ENCODE data around the gene EYA2. TPM values are rescaled to one million over a fixed set of nuclear protein-coding genes. Genes with fewer than 3 reads are reported as not detected.
"Not testable (repeated sequence)": the region's sequence is repeated elsewhere in the genome, so short reads cannot be mapped to it uniquely, and the experiment has no call there.

Gene EYA2
- total and polyA plus RNA-seq, 2 donors, result 11.1 to 28.5 TPM

DNA sequence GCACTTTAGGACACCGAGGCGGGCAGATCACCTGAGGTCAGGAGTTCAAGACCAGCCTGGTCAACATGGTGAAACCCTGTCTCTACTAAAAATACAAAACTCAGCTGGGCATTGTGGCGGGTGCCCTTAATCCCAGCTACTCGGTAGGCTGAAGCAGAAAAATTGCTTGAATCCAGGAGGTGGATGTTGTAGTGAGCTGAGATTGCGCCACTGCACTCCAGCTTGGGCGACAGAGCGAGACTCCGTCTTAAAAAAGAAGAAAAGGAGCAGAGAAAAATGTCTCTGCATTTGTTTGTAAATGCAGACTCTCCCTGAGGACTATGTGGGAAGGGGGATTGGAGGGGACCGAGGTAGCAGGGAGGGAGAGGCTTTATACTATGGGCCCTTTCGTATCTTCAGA, 311.9 kb downstream of the EYA2 start:
- not testable (repeated sequence) for H3K27me3 ChIP-seq (ENCODE audit: control insufficient read depth in 2 of 2, insufficient read depth in 1 of 2, low read length in 1 of 2); DNase-seq (ENCODE audit: low read depth in 6 of 9, low spot score in 9 of 9); H3K4me3 ChIP-seq (ENCODE audit: low read length in 2 of 2); H3K27ac ChIP-seq (ENCODE audit: low read depth in 1 of 2, low read length in 1 of 2); H3K4me1 ChIP-seq (ENCODE audit: control insufficient read depth in 2 of 2, insufficient read depth in 2 of 2, low read length in 2 of 2); H3K9me3 ChIP-seq (ENCODE audit: control insufficient read depth in 2 of 2, insufficient read depth in 1 of 2, low read length in 1 of 2)
- WGBS, result 97% methylated on average over 10 of the region's 10 CpGs
- peaks cover 23 to 29% of the 10 kb centered on the region in 2 donors for H3K36me3 ChIP-seq (ENCODE audit: control insufficient read depth in 2 of 2, insufficient read depth in 2 of 2, low read length in 1 of 2)

DNA sequence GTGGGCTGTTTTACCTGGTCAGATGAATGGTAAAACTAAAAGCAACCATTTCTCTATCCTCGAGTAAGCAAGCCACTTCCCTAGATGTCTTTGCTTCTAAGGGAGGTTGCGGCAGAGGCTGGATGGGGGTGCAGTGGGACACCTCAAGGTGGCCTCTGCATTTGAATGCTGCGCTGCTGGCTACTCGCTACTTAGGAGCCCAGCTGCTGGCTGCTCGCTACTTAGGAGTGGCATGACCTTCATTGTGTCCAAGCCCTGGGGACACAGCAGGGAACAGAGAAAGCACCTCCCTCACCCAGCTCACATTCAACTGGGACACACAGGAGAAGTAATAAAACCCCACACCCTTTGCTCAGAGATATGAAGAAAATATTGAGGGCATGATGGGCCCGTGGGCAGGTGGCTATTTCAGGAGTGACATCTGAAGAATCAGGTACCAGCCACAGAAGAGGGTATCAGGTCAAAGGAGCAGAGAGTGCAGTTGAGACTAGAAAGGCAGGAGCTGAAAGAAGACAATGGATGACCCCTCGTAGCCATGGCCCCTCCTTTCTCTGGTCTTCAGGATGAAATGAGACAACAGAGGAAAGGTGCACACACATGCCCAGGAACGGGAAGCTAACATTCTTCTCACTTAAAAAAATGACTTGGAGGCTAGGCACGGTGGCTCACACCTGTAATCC, 312.5 kb downstream of the EYA2 start:
- Histone ChIP-seq H3K27me3 (ENCODE audit: control insufficient read depth in 2 of 2, insufficient read depth in 1 of 2, low read length in 1 of 2) (no peaks in the 10 kb centered on the region), H3K4me1 (ENCODE audit: control insufficient read depth in 2 of 2, insufficient read depth in 2 of 2, low read length in 2 of 2) (no peaks in the 10 kb centered on the region), H3K4me3 (ENCODE audit: low read length in 2 of 2) (no peak overlapping the region), H3K36me3 (ENCODE audit: control insufficient read depth in 2 of 2, insufficient read depth in 2 of 2, low read length in 1 of 2) (peaks cover 27 to 34% of the 10 kb centered on the region in 2 donors), H3K9me3 (ENCODE audit: control insufficient read depth in 2 of 2, insufficient read depth in 1 of 2, low read length in 1 of 2) (no peaks in the 10 kb centered on the region), H3K27ac (ENCODE audit: low read depth in 1 of 2, low read length in 1 of 2) (no peak overlapping the region)
- WGBS, result 96% methylated on average over 9 of the region's 9 CpGs
- no peak for DNase-seq (ENCODE audit: low read depth in 6 of 9, low spot score in 9 of 9)

DNA sequence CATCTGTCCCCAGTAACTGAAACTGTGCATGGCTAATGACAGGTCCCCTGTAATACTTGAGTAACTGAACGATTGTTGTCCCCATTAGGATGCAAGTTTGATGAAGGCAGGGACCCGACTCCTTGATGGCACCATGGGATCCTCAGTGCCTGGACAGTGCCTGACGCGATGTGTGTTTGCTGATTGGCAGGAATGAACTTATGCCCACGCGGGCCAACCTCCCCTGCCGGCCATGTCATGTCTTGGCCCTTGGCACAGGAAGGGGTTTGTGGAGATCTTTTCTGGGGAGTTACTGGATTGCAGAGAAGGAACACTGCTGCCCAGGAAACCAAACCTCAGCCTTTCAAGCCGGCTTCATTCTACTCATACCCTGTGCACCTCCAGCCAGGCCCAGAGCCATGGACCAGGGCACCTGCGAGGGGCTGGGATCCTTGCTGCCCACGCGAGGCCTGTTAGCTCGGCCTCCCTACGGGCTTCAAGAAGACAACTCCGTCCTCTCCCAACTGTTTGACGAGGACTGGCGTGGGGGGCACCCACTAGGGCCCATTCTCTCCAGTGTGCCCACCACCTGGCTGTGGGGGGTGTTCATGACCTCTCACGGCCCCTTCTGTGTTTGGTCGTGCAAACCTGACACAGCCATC, 314.0 kb downstream of the EYA2 start:
- Histone ChIP-seq H3K4me3 (ENCODE audit: low read length in 2 of 2) (no peak overlapping the region), H3K4me1 (ENCODE audit: control insufficient read depth in 2 of 2, insufficient read depth in 2 of 2, low read length in 2 of 2) (no peaks in the 10 kb centered on the region), H3K27me3 (ENCODE audit: control insufficient read depth in 2 of 2, insufficient read depth in 1 of 2, low read length in 1 of 2) (no peaks in the 10 kb centered on the region), H3K27ac (ENCODE audit: low read depth in 1 of 2, low read length in 1 of 2) (no peak overlapping the region), H3K9me3 (ENCODE audit: control insufficient read depth in 2 of 2, insufficient read depth in 1 of 2, low read length in 1 of 2) (no peaks in the 10 kb centered on the region), H3K36me3 (ENCODE audit: control insufficient read depth in 2 of 2, insufficient read depth in 2 of 2, low read length in 1 of 2) (peaks cover 39 to 42% of the 10 kb centered on the region in 2 donors)
- no peak for DNase-seq (ENCODE audit: low read depth in 6 of 9, low spot score in 9 of 9)
- WGBS, result 98% methylated on average over 18 of the region's 18 CpGs

DNA sequence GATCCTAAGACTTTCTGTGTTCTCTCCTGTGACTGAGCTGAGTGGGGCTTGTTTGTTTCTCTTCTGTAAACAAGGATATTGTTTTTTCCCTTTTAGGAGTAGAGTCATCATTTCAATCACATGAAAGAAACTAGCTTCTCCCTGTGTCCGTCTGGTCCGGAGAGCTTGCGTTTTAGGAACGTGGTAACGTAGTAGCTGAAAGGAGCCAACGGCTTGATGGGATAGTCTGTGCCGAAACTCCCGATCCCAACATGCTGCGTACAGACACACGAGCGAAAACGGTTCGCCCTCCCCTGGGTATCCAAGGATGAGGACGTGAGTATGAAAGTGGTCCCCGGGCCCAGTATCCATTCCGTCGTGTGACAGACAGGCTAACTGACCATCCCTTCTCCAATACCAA, 315.3 kb downstream of the EYA2 start:
- no peak for DNase-seq (ENCODE audit: low read depth in 6 of 9, low spot score in 9 of 9)
- no peak overlapping the region for H3K27ac ChIP-seq (ENCODE audit: low read depth in 1 of 2, low read length in 1 of 2)
- no peaks in the 10 kb centered on the region for H3K4me1 ChIP-seq (ENCODE audit: control insufficient read depth in 2 of 2, insufficient read depth in 2 of 2, low read length in 2 of 2)
- no peak overlapping the region for H3K4me3 ChIP-seq (ENCODE audit: low read length in 2 of 2)
- H3K9me3 ChIP-seq (ENCODE audit: control insufficient read depth in 2 of 2, insufficient read depth in 1 of 2, low read length in 1 of 2), result no peaks in the 10 kb centered on the region
- WGBS, result 97% methylated on average over 17 of the region's 17 CpGs
- H3K27me3 ChIP-seq (ENCODE audit: control insufficient read depth in 2 of 2, insufficient read depth in 1 of 2, low read length in 1 of 2), result no peaks in the 10 kb centered on the region
- peaks cover 51% of the 10 kb centered on the region in 2 donors for H3K36me3 ChIP-seq (ENCODE audit: control insufficient read depth in 2 of 2, insufficient read depth in 2 of 2, low read length in 1 of 2)

DNA sequence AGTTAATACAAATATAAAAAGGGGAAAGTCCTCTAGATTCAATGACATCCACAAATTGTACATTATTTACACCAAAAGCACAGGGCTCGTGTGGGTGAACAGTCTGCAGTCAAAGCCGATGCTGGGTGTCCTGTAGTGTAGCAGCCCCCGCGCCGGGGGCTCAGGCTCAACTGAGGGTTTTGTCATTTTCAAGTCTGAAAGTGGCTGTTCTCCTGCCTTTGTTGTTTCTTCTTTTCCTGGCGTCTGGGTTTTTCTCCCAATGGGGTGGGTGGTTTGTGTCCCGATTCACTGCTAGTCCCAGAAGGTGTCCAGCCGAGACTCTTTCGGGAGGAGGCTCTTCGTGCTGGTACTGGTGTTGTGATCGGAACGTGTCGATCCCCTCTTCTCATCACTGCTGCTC, 315.8 kb downstream of the EYA2 start:
- over 99% methylated on average over 13 of the region's 13 CpGs for WGBS
- Histone ChIP-seq H3K27ac (ENCODE audit: low read depth in 1 of 2, low read length in 1 of 2) (no peak overlapping the region), H3K27me3 (ENCODE audit: control insufficient read depth in 2 of 2, insufficient read depth in 1 of 2, low read length in 1 of 2) (no peaks in the 10 kb centered on the region), H3K36me3 (ENCODE audit: control insufficient read depth in 2 of 2, insufficient read depth in 2 of 2, low read length in 1 of 2) (peaks cover 52 to 55% of the 10 kb centered on the region in 2 donors), H3K4me3 (ENCODE audit: low read length in 2 of 2) (no peak overlapping the region), H3K4me1 (ENCODE audit: control insufficient read depth in 2 of 2, insufficient read depth in 2 of 2, low read length in 2 of 2) (no peaks in the 10 kb centered on the region), H3K9me3 (ENCODE audit: control insufficient read depth in 2 of 2, insufficient read depth in 1 of 2, low read length in 1 of 2) (no peaks in the 10 kb centered on the region)
- DNase-seq (ENCODE audit: low read depth in 6 of 9, low spot score in 9 of 9), result no peak

DNA sequence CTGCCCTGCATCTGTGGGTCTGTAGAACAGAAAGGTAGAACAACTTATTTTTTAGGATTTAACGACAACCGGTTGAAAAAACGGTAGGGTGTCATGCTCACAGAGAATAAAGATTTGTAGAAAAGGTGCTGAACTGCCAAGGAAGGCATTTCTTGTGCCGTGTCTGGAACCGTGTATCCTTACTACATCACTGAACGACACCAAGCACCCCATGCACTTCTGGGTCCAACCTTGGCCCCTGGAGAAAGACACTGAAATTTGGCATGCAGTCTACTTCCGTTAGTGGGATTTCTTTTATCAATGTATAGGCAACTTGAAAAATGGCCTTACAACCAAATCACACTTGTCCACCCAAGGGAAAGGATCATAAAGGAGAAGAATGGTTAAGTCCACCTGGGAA, 316.4 kb downstream of the EYA2 start:
- H3K9me3 ChIP-seq (ENCODE audit: control insufficient read depth in 2 of 2, insufficient read depth in 1 of 2, low read length in 1 of 2), result no peaks in the 10 kb centered on the region
- WGBS, result 98% methylated on average over 7 of the region's 7 CpGs

DNA sequence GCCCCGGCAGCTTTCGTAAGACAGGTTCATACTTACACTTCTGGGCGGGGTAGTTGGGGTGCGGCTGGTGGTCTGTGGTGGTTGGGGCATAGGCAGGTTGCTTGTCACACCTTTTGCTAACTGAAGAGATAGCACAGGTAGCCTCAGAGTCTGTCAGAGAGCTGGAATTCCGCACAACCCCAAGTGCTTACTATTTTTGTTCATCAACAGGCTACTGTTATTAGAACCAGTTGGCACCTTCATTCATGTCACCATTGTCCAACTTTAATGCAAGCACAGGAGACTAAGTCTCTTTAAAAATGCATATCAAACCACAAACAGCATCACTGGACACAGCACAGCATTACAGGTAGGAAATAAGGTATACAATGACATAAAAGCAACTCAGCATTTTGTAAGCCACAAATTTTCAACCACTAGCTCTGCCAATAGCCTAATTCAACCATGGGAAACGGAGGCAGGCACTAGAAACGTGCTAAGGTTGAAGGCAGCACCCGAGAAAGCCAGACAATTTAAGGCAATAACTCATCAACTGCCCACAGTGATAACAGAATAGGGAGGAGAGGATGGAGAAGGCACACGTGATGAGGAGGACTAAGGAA, 318.1 kb downstream of the EYA2 start:
- H3K27ac ChIP-seq (ENCODE audit: low read depth in 1 of 2, low read length in 1 of 2), result no peak overlapping the region
- no peak overlapping the region for H3K4me3 ChIP-seq (ENCODE audit: low read length in 2 of 2)
- peaks cover 57 to 63% of the 10 kb centered on the region in 2 donors for H3K36me3 ChIP-seq (ENCODE audit: control insufficient read depth in 2 of 2, insufficient read depth in 2 of 2, low read length in 1 of 2)
- no peaks in the 10 kb centered on the region for H3K4me1 ChIP-seq (ENCODE audit: control insufficient read depth in 2 of 2, insufficient read depth in 2 of 2, low read length in 2 of 2)
- H3K9me3 ChIP-seq (ENCODE audit: control insufficient read depth in 2 of 2, insufficient read depth in 1 of 2, low read length in 1 of 2), result no peaks in the 10 kb centered on the region
- 98% methylated on average over 9 of the region's 9 CpGs for WGBS
- H3K27me3 ChIP-seq (ENCODE audit: control insufficient read depth in 2 of 2, insufficient read depth in 1 of 2, low read length in 1 of 2), result no peaks in the 10 kb centered on the region
- DNase-seq (ENCODE audit: low read depth in 6 of 9, low spot score in 9 of 9), result no peak

More for the DNA sequence above, 316.4 kb downstream of the EYA2 start:
- H3K36me3 ChIP-seq (ENCODE audit: control insufficient read depth in 2 of 2, insufficient read depth in 2 of 2, low read length in 1 of 2), result peaks cover 54 to 60% of the 10 kb centered on the region in 2 donors
- no peaks in the 10 kb centered on the region for H3K4me1 ChIP-seq (ENCODE audit: control insufficient read depth in 2 of 2, insufficient read depth in 2 of 2, low read length in 2 of 2)
- no peaks in the 10 kb centered on the region for H3K27me3 ChIP-seq (ENCODE audit: control insufficient read depth in 2 of 2, insufficient read depth in 1 of 2, low read length in 1 of 2)
- no peak overlapping the region for H3K4me3 ChIP-seq (ENCODE audit: low read length in 2 of 2)
- H3K27ac ChIP-seq (ENCODE audit: low read depth in 1 of 2, low read length in 1 of 2), result no peak overlapping the region
- no peak for DNase-seq (ENCODE audit: low read depth in 6 of 9, low spot score in 9 of 9)

DNA sequence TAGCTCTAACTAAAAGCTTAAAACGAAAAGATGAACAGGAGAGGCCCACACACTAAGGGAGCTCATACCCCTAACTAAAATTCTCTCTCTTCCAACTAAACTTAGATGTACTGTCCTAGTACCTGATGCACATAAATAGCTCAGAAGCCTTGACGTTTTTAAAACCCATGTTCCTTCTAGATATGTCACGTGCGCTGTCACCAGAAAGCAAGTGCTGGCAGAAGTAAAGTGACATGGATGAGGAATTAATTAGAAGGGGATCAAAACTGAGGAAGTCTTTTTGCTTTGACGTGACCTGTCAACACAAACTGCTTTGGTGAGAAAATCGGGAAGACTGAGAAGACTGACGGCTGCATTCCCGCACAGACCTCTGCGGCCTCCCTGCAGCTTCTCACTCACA, 319.3 kb downstream of the EYA2 start:
- H3K4me1 ChIP-seq (ENCODE audit: control insufficient read depth in 2 of 2, insufficient read depth in 2 of 2, low read length in 2 of 2), result no peaks in the 10 kb centered on the region
- H3K27me3 ChIP-seq (ENCODE audit: control insufficient read depth in 2 of 2, insufficient read depth in 1 of 2, low read length in 1 of 2), result no peaks in the 10 kb centered on the region
- peaks cover 56 to 66% of the 10 kb centered on the region in 2 donors for H3K36me3 ChIP-seq (ENCODE audit: control insufficient read depth in 2 of 2, insufficient read depth in 2 of 2, low read length in 1 of 2)
- H3K9me3 ChIP-seq (ENCODE audit: control insufficient read depth in 2 of 2, insufficient read depth in 1 of 2, low read length in 1 of 2), result no peaks in the 10 kb centered on the region
- DNase-seq (ENCODE audit: low read depth in 6 of 9, low spot score in 9 of 9), result no peak
- H3K4me3 ChIP-seq (ENCODE audit: low read length in 2 of 2), result no peak overlapping the region
- WGBS, result 97% methylated on average over 9 of the region's 9 CpGs
- no peak overlapping the region for H3K27ac ChIP-seq (ENCODE audit: low read depth in 1 of 2, low read length in 1 of 2)

DNA sequence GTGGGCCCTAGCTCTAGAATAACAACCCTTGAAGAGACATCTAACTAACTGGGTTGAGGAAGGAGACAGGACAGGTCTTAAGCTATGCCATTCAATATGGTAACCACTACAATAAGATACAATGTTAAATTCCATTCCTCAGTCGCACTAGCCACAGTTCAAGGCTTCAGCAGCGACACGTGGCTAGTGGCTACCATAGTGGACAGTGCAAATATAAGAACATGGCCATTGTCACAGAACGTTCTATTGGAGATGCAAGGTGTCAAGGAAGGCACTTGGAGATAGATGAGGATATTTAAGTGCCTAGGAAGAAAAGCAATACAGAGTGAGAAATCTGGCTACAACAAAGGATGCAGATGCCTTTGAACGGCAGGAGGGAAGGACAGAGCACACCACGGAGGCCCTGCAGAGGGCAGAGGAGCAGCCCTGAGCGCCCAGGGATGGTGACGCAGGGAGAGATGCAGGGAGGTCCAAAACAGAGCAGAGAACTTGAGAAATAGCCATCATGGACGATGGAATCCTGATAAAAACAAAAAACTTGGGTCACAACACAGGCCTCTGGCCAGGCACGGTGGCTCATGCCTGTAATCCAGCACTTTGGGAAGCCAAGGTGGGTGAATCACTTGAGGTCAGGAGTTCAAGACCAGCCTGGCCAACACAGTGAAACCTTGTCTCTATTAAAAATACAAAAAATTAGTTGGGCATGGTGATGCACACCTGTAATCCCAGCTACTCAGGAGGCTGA, 321.2 kb downstream of the EYA2 start:
- DNase-seq (ENCODE audit: low read depth in 6 of 9, low spot score in 9 of 9), result no peak
- H3K36me3 ChIP-seq (ENCODE audit: control insufficient read depth in 2 of 2, insufficient read depth in 2 of 2, low read length in 1 of 2), result peaks cover 47 to 69% of the 10 kb centered on the region in 2 donors
- H3K27ac ChIP-seq (ENCODE audit: low read depth in 1 of 2, low read length in 1 of 2), result no peak overlapping the region
- H3K4me3 ChIP-seq (ENCODE audit: low read length in 2 of 2), result no peak overlapping the region
- WGBS, result 93% methylated on average over 10 of the region's 10 CpGs
- H3K27me3 ChIP-seq (ENCODE audit: control insufficient read depth in 2 of 2, insufficient read depth in 1 of 2, low read length in 1 of 2), result no peaks in the 10 kb centered on the region
- no peaks in the 10 kb centered on the region for H3K4me1 ChIP-seq (ENCODE audit: control insufficient read depth in 2 of 2, insufficient read depth in 2 of 2, low read length in 2 of 2)
- H3K9me3 ChIP-seq (ENCODE audit: control insufficient read depth in 2 of 2, insufficient read depth in 1 of 2, low read length in 1 of 2), result no peaks in the 10 kb centered on the region

All from thymus (tissue), 11 donors.